ENCODE data around the gene SNED1. TPM values are rescaled to one million over a fixed set of nuclear protein-coding genes. Genes with fewer than 3 reads are reported as not detected.

Gene SNED1
- total RNA-seq, 1 donor from 2014 or later = 4.7 TPM

GRCh38 chr2:241047253-241048010 is 49.0 kb downstream of the SNED1 start:
- H3K27me3 ChIP-seq (ENCODE audit: control insufficient read depth in 3 of 3, insufficient read depth in 3 of 3, low read length in 3 of 3) = no peaks in the 10 kb centered on the region
- peaks cover 0 to 3% (median 0%) of the 10 kb centered on the region in 3 donors for H3K9me3 ChIP-seq (ENCODE audit: control insufficient read depth in 3 of 3, low read length in 3 of 3)
- H3K4me3 ChIP-seq (ENCODE audit: low read length in 3 of 3) = no peak overlapping the region
- peaks cover 36 to 51% (median 46%) of the 10 kb centered on the region in 3 donors for H3K36me3 ChIP-seq (ENCODE audit: control insufficient read depth in 3 of 3, insufficient read depth in 3 of 3, low read length in 3 of 3)
- no peaks in the 10 kb centered on the region for H3K4me1 ChIP-seq (ENCODE audit: control insufficient read depth in 3 of 3, insufficient read depth in 3 of 3, low read length in 3 of 3)
- no peak overlapping the region for H3K9ac ChIP-seq (ENCODE audit: low read depth in 1 of 3, low read length in 3 of 3)
- no peak overlapping the region for H3K27ac ChIP-seq (ENCODE audit: low read depth, low read length)

DNA sequence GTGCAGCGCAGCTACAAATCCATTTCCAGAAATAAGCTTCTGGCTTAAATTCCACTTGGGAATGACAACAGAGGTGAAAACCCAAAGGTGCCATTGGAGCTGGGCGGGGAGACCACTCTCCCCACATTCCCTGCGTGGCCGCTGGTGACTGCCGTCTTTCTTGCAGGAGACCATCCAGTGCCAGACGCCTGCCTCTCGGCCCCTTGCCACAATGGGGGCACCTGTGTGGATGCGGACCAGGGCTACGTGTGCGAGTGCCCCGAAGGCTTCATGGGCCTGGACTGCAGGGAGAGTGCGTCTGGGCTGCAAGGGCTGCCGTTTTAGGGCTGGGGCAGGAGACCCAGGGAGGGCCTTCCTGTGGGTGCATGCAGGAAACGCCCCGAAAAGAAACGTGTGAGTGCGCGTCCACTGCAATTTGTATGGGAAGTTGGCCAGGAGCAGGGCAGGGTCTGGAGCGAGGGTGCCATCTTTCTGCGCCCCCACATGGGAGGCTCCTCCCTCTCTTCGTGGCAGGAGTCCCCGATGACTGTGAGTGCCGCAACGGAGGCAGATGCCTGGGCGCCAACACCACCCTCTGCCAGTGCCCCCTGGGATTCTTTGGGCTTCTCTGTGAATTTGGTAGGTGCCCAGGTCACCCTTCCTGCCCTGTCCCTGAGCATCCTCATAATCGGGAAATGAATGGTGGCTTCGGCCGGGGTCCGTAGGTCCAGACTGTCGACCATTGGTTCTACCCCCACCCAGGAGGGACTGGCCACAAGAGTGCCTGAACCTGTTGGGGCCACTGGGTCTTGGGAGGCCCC is 49.9 kb downstream of the SNED1 start:
- H3K27ac ChIP-seq (ENCODE audit: low read depth, low read length) = no peak overlapping the region
- no peak overlapping the region for H3K9ac ChIP-seq (ENCODE audit: low read depth in 1 of 3, low read length in 3 of 3)
- H3K4me1 ChIP-seq (ENCODE audit: control insufficient read depth in 3 of 3, insufficient read depth in 3 of 3, low read length in 3 of 3) = no peaks in the 10 kb centered on the region
- no peak overlapping the region for H3K4me3 ChIP-seq (ENCODE audit: low read length in 3 of 3)
- H3K27me3 ChIP-seq (ENCODE audit: control insufficient read depth in 3 of 3, insufficient read depth in 3 of 3, low read length in 3 of 3) = no peaks in the 10 kb centered on the region
- peaks cover 0 to 3% (median 0%) of the 10 kb centered on the region in 3 donors for H3K9me3 ChIP-seq (ENCODE audit: control insufficient read depth in 3 of 3, low read length in 3 of 3)
- H3K36me3 ChIP-seq (ENCODE audit: control insufficient read depth in 3 of 3, insufficient read depth in 3 of 3, low read length in 3 of 3) = peaks cover 39 to 58% (median 54%) of the 10 kb centered on the region in 3 donors

GRCh38 chr2:241048949-241049343 is 50.5 kb downstream of the SNED1 start:
- peaks cover 44 to 63% (median 60%) of the 10 kb centered on the region in 3 donors for H3K36me3 ChIP-seq (ENCODE audit: control insufficient read depth in 3 of 3, insufficient read depth in 3 of 3, low read length in 3 of 3)

DNA sequence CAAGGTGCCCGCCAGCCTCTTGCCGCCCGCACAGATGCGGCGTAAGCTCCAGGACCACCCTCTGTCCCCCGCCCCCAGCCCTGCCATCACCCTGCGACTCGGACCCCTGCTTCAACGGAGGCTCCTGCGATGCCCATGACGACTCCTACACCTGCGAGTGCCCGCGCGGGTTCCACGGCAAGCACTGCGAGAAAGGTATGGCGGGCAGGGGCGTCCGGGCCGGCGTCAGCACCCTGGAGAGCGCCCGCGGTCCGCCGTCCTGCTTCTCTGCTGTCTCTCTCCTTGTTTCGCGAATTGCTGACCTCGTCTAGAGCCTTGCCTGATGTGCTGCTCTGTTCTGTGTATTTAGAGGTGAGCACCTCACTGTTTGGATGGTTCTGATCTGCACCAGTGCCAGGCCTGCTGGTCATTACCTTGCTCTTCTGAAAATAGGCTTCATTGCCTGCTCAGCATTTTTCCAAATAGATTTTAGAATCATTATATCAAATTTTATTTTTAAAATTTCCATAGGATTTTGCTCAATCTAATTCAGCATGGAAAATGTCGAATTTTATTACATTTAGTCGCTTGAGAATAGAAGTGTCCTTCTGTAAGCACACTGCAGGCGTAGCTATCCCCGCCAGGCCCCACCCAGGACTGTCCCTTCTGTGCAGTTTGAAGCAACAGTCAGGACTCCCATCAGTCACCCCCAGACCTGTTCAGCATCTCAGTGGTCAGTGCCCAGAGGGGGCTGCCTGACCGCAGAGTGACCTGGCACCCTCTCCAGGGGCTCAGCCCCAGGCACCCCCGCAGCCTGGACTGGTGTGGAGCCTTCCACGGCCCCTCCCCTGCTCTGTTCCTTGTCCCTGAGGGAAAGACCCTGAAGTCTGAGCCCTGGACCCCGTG is 51.6 kb downstream of the SNED1 start:
- Histone ChIP-seq H3K9ac (ENCODE audit: low read depth in 1 of 3, low read length in 3 of 3) (no peak overlapping the region), H3K27me3 (ENCODE audit: control insufficient read depth in 3 of 3, insufficient read depth in 3 of 3, low read length in 3 of 3) (no peaks in the 10 kb centered on the region), H3K9me3 (ENCODE audit: control insufficient read depth in 3 of 3, low read length in 3 of 3) (no peaks in the 10 kb centered on the region), H3K36me3 (ENCODE audit: control insufficient read depth in 3 of 3, insufficient read depth in 3 of 3, low read length in 3 of 3) (peaks cover 38 to 59% (median 54%) of the 10 kb centered on the region in 3 donors), H3K4me1 (ENCODE audit: control insufficient read depth in 3 of 3, insufficient read depth in 3 of 3, low read length in 3 of 3) (no peaks in the 10 kb centered on the region), H3K4me3 (ENCODE audit: low read length in 3 of 3) (no peak overlapping the region), H3K27ac (ENCODE audit: low read depth, low read length) (no peak overlapping the region)

More at GRCh38 chr2:241048949-241049343, 50.5 kb downstream of the SNED1 start:
- Histone ChIP-seq H3K4me1 (ENCODE audit: control insufficient read depth in 3 of 3, insufficient read depth in 3 of 3, low read length in 3 of 3) (no peaks in the 10 kb centered on the region), H3K4me3 (ENCODE audit: low read length in 3 of 3) (no peak overlapping the region), H3K27ac (ENCODE audit: low read depth, low read length) (no peak overlapping the region), H3K9ac (ENCODE audit: low read depth in 1 of 3, low read length in 3 of 3) (no peak overlapping the region), H3K27me3 (ENCODE audit: control insufficient read depth in 3 of 3, insufficient read depth in 3 of 3, low read length in 3 of 3) (no peaks in the 10 kb centered on the region), H3K9me3 (ENCODE audit: control insufficient read depth in 3 of 3, low read length in 3 of 3) (peaks cover 0 to 3% (median 0%) of the 10 kb centered on the region in 3 donors)

- Histone ChIP-seq H3K27me3 (ENCODE audit: control insufficient read depth in 3 of 3, insufficient read depth in 3 of 3, low read length in 3 of 3) (no peaks in the 10 kb centered on the region), H3K36me3 (ENCODE audit: control insufficient read depth in 3 of 3, insufficient read depth in 3 of 3, low read length in 3 of 3) (peaks cover 38 to 59% (median 54%) of the 10 kb centered on the region in 3 donors)
Measured at GRCh38 chr2:241050624-241051577, 52.5 kb downstream of the SNED1 start.

GRCh38 chr2:241051578-241052487 is 53.4 kb downstream of the SNED1 start:
- Histone ChIP-seq H3K36me3 (ENCODE audit: control insufficient read depth in 3 of 3, insufficient read depth in 3 of 3, low read length in 3 of 3) (peaks cover 38 to 59% (median 54%) of the 10 kb centered on the region in 3 donors), H3K9me3 (ENCODE audit: control insufficient read depth in 3 of 3, low read length in 3 of 3) (no peaks in the 10 kb centered on the region), H3K27ac (ENCODE audit: low read depth, low read length) (no peak overlapping the region), H3K4me3 (ENCODE audit: low read length in 3 of 3) (no peak overlapping the region), H3K27me3 (ENCODE audit: control insufficient read depth in 3 of 3, insufficient read depth in 3 of 3, low read length in 3 of 3) (no peaks in the 10 kb centered on the region), H3K9ac (ENCODE audit: low read depth in 1 of 3, low read length in 3 of 3) (no peak overlapping the region), H3K4me1 (ENCODE audit: control insufficient read depth in 3 of 3, insufficient read depth in 3 of 3, low read length in 3 of 3) (no peaks in the 10 kb centered on the region)

More at GRCh38 chr2:241050624-241051577, 52.5 kb downstream of the SNED1 start:
- H3K27ac ChIP-seq (ENCODE audit: low read depth, low read length) = no peak overlapping the region
- no peak overlapping the region for H3K4me3 ChIP-seq (ENCODE audit: low read length in 3 of 3)
- H3K9me3 ChIP-seq (ENCODE audit: control insufficient read depth in 3 of 3, low read length in 3 of 3) = no peaks in the 10 kb centered on the region
- no peaks in the 10 kb centered on the region for H3K4me1 ChIP-seq (ENCODE audit: control insufficient read depth in 3 of 3, insufficient read depth in 3 of 3, low read length in 3 of 3)
- H3K9ac ChIP-seq (ENCODE audit: low read depth in 1 of 3, low read length in 3 of 3) = no peak overlapping the region

- Histone ChIP-seq H3K27ac (ENCODE audit: low read depth, low read length) (no peak overlapping the region), H3K4me1 (ENCODE audit: control insufficient read depth in 3 of 3, insufficient read depth in 3 of 3, low read length in 3 of 3) (no peaks in the 10 kb centered on the region), H3K9ac (ENCODE audit: low read depth in 1 of 3, low read length in 3 of 3) (no peak overlapping the region), H3K9me3 (ENCODE audit: control insufficient read depth in 3 of 3, low read length in 3 of 3) (no peaks in the 10 kb centered on the region), H3K36me3 (ENCODE audit: control insufficient read depth in 3 of 3, insufficient read depth in 3 of 3, low read length in 3 of 3) (peaks cover 38 to 59% (median 54%) of the 10 kb centered on the region in 3 donors), H3K27me3 (ENCODE audit: control insufficient read depth in 3 of 3, insufficient read depth in 3 of 3, low read length in 3 of 3) (no peaks in the 10 kb centered on the region), H3K4me3 (ENCODE audit: low read length in 3 of 3) (no peak overlapping the region)
Measured at GRCh38 chr2:241052677-241053360, 54.4 kb downstream of the SNED1 start.
